K562 (cell line): ENCODE measurements around the gene LYST. TPM values are rescaled to one million over a fixed set of nuclear protein-coding genes. Genes with fewer than 3 reads are reported as not detected.

Source experiments
- DDX20 ChIP-seq: fragments of 450-650 bp; IDR thresholded peaks from 2 replicates; pipeline ENCODE4 v1.6.1; 2016; ENCODE audit warnings: missing genetic modification characterization, low read depth, mild to moderate bottlenecking, missing compliant biosample characterization, moderate library complexity
- FOXM1 ChIP-seq, 2 experiments: fragments of 450-650 bp in 1 of 2; sonication (generic) in 1 of 2; formaldehyde crosslinking in 1 of 2; IDR thresholded peaks; 2 replicates each; pipeline versions ENCODE4 v1.6.1 to v1.9.0; 2017 to 2022; ENCODE audit warnings: low read depth in 2 of 2, mild to moderate bottlenecking in 2 of 2, missing genetic modification reagents in 1 of 2, moderate library complexity in 1 of 2
- MCM5 ChIP-seq: fragments of 450-650 bp; IDR thresholded peaks from 2 replicates; pipeline ENCODE4 v1.6.1; 2016; ENCODE audit warnings: low read depth
- NFIX ChIP-seq: fragments of 250-450 bp; sonication (Bioruptor Pico); IDR thresholded peaks from 2 replicates; pipeline ENCODE4 v1.4.0; 2020; ENCODE audit warnings: low read depth, mild to moderate bottlenecking, moderate library complexity
- RBM22 ChIP-seq: fragments of 200-400 bp; formaldehyde crosslinking; IDR thresholded peaks from 2 replicates; pipeline ENCODE4 v1.6.1; 2018; ENCODE audit warnings: low read length, low read depth; ENCODE audit not compliant: poor library complexity, severe bottlenecking
- SP1 ChIP-seq: sonication (generic); formaldehyde crosslinking; IDR thresholded peaks from 2 replicates; pipeline ENCODE4 v1.8.1; 2022; ENCODE audit warnings: mild to moderate bottlenecking, missing genetic modification reagents
- U2AF1 ChIP-seq: fragments of 200-400 bp; formaldehyde crosslinking; optimal IDR thresholded peaks from 2 replicates; pipeline ENCODE3; 2017; ENCODE audit warnings: mild to moderate bottlenecking, low read depth, low read length, moderate library complexity
- polyA plus RNA-seq, 8 experiments: library from polyadenylated mRNA; depleted of rRNA in 4 of 8; stranded (reverse) in 5 of 8; unstranded in 3 of 8; fragments of >200 nt; fragmentation: Nextera tagmentation in 2 of 8; fragmentation: Illumina TruSeq in 1 of 8; extraction: Ambion mirVana in 2 of 8; extraction: Trizol in 1 of 8; gene quantifications; 2 replicates each; pipeline versions ENCODE4 v1.2.1 to v1.2.3, GENCODE V29; 2011 to 2014; ENCODE audit warnings: inconsistent platforms in 1 of 8, missing spikeins in 1 of 8
- total RNA-seq, 7 experiments: library from RNA; depleted of rRNA in 6 of 7; stranded (reverse); fragments of >200 nt in 6 of 7; fragmentation: Illumina TruSeq in 2 of 7; extraction: Trizol in 2 of 7; gene quantifications; 2 replicates each; pipeline versions ENCODE4 v1.2.1 to v1.2.3, GENCODE V29; 2011 to 2021; ENCODE audit warnings: low replicate concordance in 1 of 7
- TF ChIP-seq, protein P1 (sequence below), 2 experiments: IDR thresholded peaks in 1 of 2; conservative IDR thresholded peaks in 1 of 2; 2 replicates each; pipeline ENCODE4 v1.6.1; 2016; ENCODE audit warnings: low read depth in 2 of 2, mild to moderate bottlenecking in 1 of 2, missing compliant biosample characterization in 1 of 2, missing genetic modification characterization in 1 of 2, moderate library complexity in 1 of 2
- TF ChIP-seq, protein P2 (sequence below): fragments of 450-650 bp; formaldehyde crosslinking; IDR thresholded peaks from 2 replicates; pipeline ENCODE4 v1.4.0; 2020; ENCODE audit warnings: mild to moderate bottlenecking, moderate library complexity
- TF ChIP-seq, protein P3 (sequence below): fragments of 250-450 bp; sonication (Bioruptor Pico); IDR thresholded peaks from 2 replicates; pipeline ENCODE4 v1.9.0; 2021; ENCODE audit warnings: mild to moderate bottlenecking
- TF ChIP-seq, protein P4 (sequence below): sonication (generic); formaldehyde crosslinking; IDR thresholded peaks from 2 replicates; pipeline ENCODE4 v1.8.1; 2022; ENCODE audit warnings: missing genetic modification reagents

The LYST gene
- total and polyA plus RNA-seq, 9 of the 15 experiments (the other 6 are each of a cell fraction or from before 2014, with no cell fraction given), result 0.73 to 2.4 (median 1.4) TPM

DNA sequence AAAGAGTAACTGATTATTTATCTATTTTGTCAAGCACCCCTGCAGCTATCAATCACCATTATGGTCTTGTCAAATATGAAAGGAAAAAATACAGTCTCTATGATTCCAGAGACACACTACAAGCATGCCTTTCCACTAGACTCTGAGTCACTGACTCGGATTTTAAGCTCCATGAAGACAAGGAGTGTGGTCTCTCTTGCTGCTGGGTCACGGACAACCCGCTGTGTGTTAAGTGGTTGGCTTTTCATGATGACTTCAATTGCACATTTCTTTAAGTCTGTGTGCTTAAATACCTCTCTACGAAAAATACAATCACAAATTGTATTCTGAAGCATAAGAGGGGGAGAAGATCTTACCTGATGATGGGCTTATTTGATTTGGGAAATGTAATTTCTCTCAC is 203.1 kb downstream of the LYST start (continued):
- TF ChIP-seq, protein P1, sequence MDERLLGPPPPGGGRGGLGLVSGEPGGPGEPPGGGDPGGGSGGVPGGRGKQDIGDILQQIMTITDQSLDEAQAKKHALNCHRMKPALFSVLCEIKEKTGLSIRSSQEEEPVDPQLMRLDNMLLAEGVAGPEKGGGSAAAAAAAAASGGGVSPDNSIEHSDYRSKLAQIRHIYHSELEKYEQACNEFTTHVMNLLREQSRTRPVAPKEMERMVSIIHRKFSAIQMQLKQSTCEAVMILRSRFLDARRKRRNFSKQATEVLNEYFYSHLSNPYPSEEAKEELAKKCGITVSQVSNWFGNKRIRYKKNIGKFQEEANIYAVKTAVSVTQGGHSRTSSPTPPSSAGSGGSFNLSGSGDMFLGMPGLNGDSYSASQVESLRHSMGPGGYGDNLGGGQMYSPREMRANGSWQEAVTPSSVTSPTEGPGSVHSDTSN (CRISPR knock-in tag; IDR thresholded peaks at IDR 0.05; ENCODE audit: low read depth), result no peak
- TF ChIP-seq, protein P1 (tag; conservative IDR thresholded peaks at IDR 0.05; ENCODE audit: low read depth), result no peak
- TF ChIP-seq SP1 (CRISPR knock-in tag) (no peak), MCM5 (no peak), FOXM1 (IDR thresholded peaks at IDR 0.05; ENCODE audit: low read depth) (no peak), FOXM1 (CRISPR knock-in tag; IDR thresholded peaks at IDR 0.05; ENCODE audit: low read depth) (no peak), U2AF1 (no peak), RBM22 (no peak), NFIX (CRISPR knock-in tag) (no peak), DDX20 (tag) (no peak)
- TF ChIP-seq, protein P2, sequence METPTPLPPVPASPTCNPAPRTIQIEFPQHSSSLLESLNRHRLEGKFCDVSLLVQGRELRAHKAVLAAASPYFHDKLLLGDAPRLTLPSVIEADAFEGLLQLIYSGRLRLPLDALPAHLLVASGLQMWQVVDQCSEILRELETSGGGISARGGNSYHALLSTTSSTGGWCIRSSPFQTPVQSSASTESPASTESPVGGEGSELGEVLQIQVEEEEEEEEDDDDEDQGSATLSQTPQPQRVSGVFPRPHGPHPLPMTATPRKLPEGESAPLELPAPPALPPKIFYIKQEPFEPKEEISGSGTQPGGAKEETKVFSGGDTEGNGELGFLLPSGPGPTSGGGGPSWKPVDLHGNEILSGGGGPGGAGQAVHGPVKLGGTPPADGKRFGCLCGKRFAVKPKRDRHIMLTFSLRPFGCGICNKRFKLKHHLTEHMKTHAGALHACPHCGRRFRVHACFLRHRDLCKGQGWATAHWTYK, result no peak
- TF ChIP-seq, protein P3, sequence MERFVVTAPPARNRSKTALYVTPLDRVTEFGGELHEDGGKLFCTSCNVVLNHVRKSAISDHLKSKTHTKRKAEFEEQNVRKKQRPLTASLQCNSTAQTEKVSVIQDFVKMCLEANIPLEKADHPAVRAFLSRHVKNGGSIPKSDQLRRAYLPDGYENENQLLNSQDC (CRISPR knock-in tag), result no peak
- TF ChIP-seq, protein P4, sequence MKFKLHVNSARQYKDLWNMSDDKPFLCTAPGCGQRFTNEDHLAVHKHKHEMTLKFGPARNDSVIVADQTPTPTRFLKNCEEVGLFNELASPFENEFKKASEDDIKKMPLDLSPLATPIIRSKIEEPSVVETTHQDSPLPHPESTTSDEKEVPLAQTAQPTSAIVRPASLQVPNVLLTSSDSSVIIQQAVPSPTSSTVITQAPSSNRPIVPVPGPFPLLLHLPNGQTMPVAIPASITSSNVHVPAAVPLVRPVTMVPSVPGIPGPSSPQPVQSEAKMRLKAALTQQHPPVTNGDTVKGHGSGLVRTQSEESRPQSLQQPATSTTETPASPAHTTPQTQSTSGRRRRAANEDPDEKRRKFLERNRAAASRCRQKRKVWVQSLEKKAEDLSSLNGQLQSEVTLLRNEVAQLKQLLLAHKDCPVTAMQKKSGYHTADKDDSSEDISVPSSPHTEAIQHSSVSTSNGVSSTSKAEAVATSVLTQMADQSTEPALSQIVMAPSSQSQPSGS (CRISPR knock-in tag), result no peak
- TF ChIP-seq, all 486 proteins: peak for 0
